Measurements from ENCODE around the gene ARHGAP15. TPM values are rescaled to one million over a fixed set of nuclear protein-coding genes. Genes with fewer than 3 reads are reported as not detected.

The ARHGAP15 gene
- total RNA-seq, 2 donors from 2014 or later: 11.0 to 11.8 TPM

DNA sequence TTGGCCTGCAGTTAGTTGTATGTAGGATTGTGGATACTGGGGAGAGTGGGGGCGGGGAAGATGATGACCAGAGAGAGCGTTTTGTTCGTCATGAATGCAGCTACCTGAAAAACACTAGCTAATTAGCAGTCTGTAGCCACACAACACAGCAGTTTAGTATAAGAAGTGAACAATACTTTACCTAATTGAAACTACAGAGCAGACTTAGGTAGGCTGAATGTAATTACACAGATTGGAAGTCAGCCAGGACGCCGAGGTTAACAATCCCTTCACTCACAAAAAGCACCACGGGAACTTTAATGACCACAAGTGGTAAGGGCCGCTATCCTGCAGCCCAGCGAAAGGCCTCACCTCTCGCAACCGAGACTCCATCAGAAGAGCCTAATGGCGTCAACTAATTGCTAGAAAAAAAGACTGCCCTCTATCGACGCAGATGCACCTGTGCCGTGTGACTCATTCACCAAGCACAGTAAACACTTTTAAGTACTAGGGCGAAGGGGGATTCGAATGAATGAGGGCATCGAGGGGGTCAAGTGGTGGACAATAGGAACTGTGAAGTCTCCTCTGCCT, 591.0 kb downstream of the ARHGAP15 start:
- Histone ChIP-seq H3K27ac (no peak overlapping the region), H3K27me3 (replicated peaks; ENCODE audit: insufficient read depth) (no peaks in the 10 kb centered on the region), H3K36me3 (no peaks in the 10 kb centered on the region), H3K9me3 (no peaks in the 10 kb centered on the region), H3K4me1 (ENCODE audit: control insufficient read depth in 1 of 2, low read depth in 2 of 2) (peaks cover 9 to 38% of the 10 kb centered on the region in 2 donors), H3K4me3 (no peak overlapping the region)
- TF ChIP-seq, protein P1, sequence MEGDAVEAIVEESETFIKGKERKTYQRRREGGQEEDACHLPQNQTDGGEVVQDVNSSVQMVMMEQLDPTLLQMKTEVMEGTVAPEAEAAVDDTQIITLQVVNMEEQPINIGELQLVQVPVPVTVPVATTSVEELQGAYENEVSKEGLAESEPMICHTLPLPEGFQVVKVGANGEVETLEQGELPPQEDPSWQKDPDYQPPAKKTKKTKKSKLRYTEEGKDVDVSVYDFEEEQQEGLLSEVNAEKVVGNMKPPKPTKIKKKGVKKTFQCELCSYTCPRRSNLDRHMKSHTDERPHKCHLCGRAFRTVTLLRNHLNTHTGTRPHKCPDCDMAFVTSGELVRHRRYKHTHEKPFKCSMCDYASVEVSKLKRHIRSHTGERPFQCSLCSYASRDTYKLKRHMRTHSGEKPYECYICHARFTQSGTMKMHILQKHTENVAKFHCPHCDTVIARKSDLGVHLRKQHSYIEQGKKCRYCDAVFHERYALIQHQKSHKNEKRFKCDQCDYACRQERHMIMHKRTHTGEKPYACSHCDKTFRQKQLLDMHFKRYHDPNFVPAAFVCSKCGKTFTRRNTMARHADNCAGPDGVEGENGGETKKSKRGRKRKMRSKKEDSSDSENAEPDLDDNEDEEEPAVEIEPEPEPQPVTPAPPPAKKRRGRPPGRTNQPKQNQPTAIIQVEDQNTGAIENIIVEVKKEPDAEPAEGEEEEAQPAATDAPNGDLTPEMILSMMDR (IDR thresholded peaks at IDR 0.05): no peak
- no peak for ATAC-seq (ENCODE audit: insufficient number of reproducible peaks, low FRiP score, low read depth)
- DNase-seq (ENCODE audit: low spot score): no peak

DNA sequence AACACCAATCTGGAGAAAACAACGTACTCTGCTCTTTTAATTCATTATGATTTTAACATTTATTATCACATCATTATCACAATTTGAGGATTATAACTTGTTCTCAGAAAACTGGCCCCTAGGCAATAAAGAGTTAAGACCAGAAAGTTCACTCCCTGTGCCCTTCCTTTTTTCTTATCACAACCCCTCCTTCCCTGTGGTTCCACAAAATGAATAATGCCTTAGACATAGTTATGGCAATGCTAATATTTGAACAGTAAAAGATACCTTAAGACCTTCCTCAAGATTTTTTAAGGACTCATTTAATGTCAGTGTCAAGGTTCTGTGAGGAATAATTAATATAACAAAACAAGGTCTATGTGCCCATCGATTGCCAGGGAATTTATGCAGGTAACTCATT, 596.2 kb downstream of the ARHGAP15 start:
- H3K27ac ChIP-seq: no peak overlapping the region
- H3K27me3 ChIP-seq (replicated peaks; ENCODE audit: insufficient read depth): no peaks in the 10 kb centered on the region
- TF ChIP-seq, protein P1 (IDR thresholded peaks at IDR 0.05): no peak
- H3K4me3 ChIP-seq: no peak overlapping the region
- no peaks in the 10 kb centered on the region for H3K4me1 ChIP-seq (ENCODE audit: control insufficient read depth in 1 of 2, low read depth in 2 of 2)
- H3K36me3 ChIP-seq: no peaks in the 10 kb centered on the region
- ATAC-seq (ENCODE audit: insufficient number of reproducible peaks, low FRiP score, low read depth): no peak
- DNase-seq (ENCODE audit: low spot score): no peak
- no peaks in the 10 kb centered on the region for H3K9me3 ChIP-seq

GRCh38 chr2:143726151-143726845, 597.1 kb downstream of the ARHGAP15 start:
- no peaks in the 10 kb centered on the region for H3K27me3 ChIP-seq (replicated peaks; ENCODE audit: insufficient read depth)
- no peaks in the 10 kb centered on the region for H3K36me3 ChIP-seq
- H3K4me1 ChIP-seq (ENCODE audit: control insufficient read depth in 1 of 2, low read depth in 2 of 2): no peaks in the 10 kb centered on the region
- no peak for ATAC-seq (ENCODE audit: insufficient number of reproducible peaks, low FRiP score, low read depth)
- TF ChIP-seq, protein P1 (IDR thresholded peaks at IDR 0.05): no peak
- no peak overlapping the region for H3K4me3 ChIP-seq
- no peak for DNase-seq (ENCODE audit: low spot score)
- no peaks in the 10 kb centered on the region for H3K9me3 ChIP-seq
- H3K27ac ChIP-seq: no peak overlapping the region

DNA sequence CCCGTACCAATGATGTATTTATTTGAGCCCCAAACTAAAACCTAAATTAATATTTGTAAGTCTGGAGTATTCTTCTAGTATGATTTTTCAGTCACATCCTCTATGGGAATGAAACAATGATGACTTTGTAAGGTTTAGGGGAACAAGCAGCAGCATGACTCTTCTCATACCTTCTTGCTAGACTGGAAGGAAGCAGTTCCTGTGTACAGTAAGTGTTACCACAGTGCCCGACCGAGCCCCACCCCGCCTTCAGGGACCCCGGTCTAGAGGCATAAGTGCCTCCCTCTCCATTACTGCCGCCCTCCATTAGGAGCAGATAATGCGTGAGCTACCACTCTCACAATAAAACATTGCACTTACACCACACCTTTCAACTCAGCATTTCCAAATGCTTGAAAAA, 599.3 kb downstream of the ARHGAP15 start:
- Histone ChIP-seq H3K36me3 (no peaks in the 10 kb centered on the region), H3K4me3 (no peak overlapping the region), H3K27ac (no peak overlapping the region), H3K27me3 (replicated peaks; ENCODE audit: insufficient read depth) (no peaks in the 10 kb centered on the region), H3K4me1 (ENCODE audit: control insufficient read depth in 1 of 2, low read depth in 2 of 2) (no peaks in the 10 kb centered on the region), H3K9me3 (no peaks in the 10 kb centered on the region)
- DNase-seq (ENCODE audit: low spot score) (no peak), ATAC-seq (ENCODE audit: insufficient number of reproducible peaks, low FRiP score, low read depth) (no peak)
- TF ChIP-seq, protein P1 (IDR thresholded peaks at IDR 0.05): no peak

- Histone ChIP-seq H3K4me3 (no peak overlapping the region), H3K9me3 (no peaks in the 10 kb centered on the region), H3K36me3 (no peaks in the 10 kb centered on the region), H3K4me1 (ENCODE audit: control insufficient read depth in 1 of 2, low read depth in 2 of 2) (no peaks in the 10 kb centered on the region), H3K27ac (no peak overlapping the region), H3K27me3 (replicated peaks; ENCODE audit: insufficient read depth) (no peaks in the 10 kb centered on the region)
- TF ChIP-seq, protein P1 (IDR thresholded peaks at IDR 0.05): no peak
- DNase-seq (ENCODE audit: low spot score): no peak
- ATAC-seq (ENCODE audit: insufficient number of reproducible peaks, low FRiP score, low read depth): no peak
Observed at GRCh38 chr2:143729296-143729814, 600.1 kb downstream of the ARHGAP15 start.

Measured in thoracic aorta (tissue), 2 donors.